HG03378 (cell line): ENCODE results near the gene TRABD2A.
A peak's percentile ranks its signal among the peaks of the same experiment; 100 is the strongest.
"Not testable (repeated sequence)": the region's sequence is repeated elsewhere in the genome, so short reads cannot be mapped to it uniquely, and the experiment has no call there.

ENCODE experiments used
- ATAC-seq: cut with Tn5 transposase; IDR thresholded peaks from one replicate; pipeline ENCODE4 v1.9.1; 2021; ENCODE audit warnings: mild to moderate bottlenecking, moderate library complexity; ENCODE audit not compliant: unreplicated experiment

The TRABD2A gene

GRCh38 chr2:84880645-84881521 is at the start of gene TRABD2A:
TSS of gene TRABD2A (minus strand) at chr2:84881084. CDS start at chr2:84881039, 45 bp downstream.
- no peak for ATAC-seq

DNA sequence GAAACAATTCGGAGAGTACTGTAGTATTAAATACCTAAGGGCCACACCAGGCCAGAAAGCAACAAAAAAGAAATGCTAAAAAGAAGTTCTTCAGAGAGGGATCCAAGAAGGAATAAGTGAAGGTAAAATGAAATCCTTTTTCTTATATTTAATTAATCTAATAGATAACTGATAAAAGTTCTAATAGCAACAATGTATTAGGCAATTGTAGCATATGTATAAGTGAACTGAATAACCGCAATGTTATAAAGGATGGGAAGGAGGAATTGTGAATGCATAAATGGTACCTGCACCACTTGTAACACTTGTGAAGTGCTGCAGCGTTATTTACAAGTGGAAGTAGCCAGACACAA is 46.4 kb upstream of the TRABD2A start:
- no peak for ATAC-seq

GRCh38 chr2:84925724-84926376 is 45.0 kb upstream of the TRABD2A start:
- ATAC-seq, result peak; percentile 85

- no peak for ATAC-seq
Observed at GRCh38 chr2:84925336-84925723, 44.4 kb upstream of the TRABD2A start.

DNA sequence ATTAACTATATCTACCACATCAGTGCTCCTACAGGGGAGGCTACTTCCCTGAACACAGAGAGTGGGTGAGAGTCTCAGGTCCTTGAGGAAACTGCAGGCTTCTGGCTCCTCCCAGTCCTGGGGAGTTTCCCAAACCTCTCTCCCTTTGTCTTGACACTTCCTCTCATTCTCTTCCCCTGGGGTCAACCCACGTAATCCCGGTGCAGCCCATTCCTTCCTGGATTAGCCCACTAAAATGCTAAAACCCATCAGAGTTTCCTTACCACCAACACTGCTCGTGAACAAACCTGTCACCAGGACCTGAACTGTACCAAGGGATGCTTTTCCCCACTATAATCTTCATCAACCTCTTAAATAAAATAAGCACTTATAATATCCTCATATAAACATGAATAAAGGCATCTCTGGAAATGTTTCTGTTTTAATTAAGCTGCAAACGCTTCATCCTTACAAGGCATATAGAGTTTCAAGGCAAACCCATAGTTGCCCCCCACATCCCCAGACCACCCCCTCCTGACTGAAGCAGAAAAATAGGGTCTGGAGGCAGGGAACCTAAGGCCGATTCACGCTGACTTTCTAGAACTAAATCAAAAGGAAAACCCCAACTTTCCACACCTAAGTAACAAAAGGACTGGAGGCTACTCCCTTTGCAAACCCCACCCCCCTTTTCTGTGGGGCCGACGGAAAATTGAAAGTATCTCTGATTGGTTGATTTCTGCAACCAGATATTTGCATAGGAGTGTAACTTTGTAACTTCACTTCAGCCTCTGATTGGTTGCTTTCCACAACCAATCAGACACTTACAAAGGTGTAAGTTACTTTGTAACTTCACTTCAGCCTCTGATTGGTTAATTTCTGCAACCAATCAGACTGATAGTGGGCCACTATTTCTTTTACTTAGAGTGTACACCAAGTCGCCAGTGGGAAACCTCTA is 43.6 kb upstream of the TRABD2A start:
- peak; percentile 33 for ATAC-seq

- ATAC-seq, result no peak
Observed at GRCh38 chr2:84923009-84923408, 42.1 kb upstream of the TRABD2A start.

DNA sequence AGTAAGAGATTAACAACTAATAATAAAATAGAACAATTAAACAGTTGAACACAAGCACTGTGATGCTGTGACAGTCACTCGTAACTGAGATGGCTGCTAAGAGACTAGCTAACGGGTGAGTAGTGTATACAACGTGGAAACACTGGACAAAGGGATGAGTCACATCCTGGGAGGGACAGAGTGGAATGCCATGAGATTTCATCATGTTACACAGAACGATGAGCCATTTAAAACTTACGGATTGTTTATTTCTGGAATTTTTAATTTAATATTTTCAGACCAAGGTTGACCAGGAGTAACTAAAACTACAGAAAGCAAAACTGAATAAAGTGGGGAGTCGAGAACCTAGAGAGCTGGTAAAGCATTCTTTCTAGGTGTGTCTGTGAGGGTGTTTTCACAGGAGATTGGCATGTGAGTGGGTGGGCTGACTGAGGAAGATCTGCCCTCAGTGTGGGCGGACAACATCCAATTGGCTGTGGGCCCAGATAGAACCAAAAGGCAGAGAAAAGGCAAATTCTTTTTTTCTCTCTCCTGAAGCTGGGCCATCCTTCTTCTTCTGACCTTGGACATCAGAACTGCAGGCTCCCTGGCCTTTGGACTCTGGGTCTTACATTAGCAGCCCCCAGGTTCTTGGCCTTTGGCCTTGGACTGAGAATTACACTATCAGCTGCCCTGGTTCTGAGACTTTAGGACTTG is 39.1 kb upstream of the TRABD2A start:
- ATAC-seq, result peak; percentile 52

DNA sequence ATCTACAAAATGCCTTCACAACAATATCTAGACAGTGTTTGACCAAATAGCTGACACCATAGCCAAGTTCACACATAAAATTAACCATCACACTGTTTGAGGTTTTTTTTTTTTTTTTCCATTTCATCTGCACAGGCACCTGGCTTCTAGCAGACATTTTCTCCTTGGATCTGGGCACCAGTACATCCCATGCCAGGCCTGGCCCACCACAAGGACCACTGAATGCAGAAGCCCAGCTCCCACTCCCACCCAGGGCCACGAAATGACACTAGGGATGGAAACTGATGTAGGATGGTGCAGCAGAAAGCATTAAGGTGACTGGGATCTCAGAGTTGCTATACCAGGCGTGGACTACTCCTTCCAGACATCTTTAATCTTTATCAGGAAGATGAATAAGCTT is 37.5 kb upstream of the TRABD2A start:
- ATAC-seq, result no peak

DNA sequence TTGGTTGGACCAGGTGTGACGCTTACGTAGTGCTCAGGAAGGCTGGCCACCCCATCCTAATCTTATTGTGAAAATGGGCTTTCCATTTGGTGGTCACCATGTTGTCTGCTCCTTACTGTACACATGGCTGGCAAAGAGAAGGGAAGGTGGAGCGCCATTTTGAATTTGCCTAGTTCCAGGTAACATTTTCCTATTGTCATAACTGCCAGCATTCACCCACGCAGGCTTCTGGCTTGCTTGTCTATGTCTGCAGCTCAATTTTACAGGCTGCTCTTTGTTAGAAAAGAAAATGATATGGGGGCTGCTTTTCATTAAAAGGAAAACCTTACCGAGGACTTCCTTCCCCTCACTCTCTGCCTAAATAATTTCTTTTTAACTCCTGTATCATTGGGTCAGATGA is 36.9 kb upstream of the TRABD2A start:
- not testable (repeated sequence) for ATAC-seq

- ATAC-seq, result not testable (repeated sequence)
Observed at GRCh38 chr2:84915675-84916074, 34.8 kb upstream of the TRABD2A start.

GRCh38 chr2:84914334-84914733 is 33.5 kb upstream of the TRABD2A start:
- ATAC-seq, result no peak

GRCh38 chr2:84912984-84913383 is 32.1 kb upstream of the TRABD2A start:
- no peak for ATAC-seq

- no peak for ATAC-seq
Observed at GRCh38 chr2:84911135-84911678, 30.3 kb upstream of the TRABD2A start.

GRCh38 chr2:84908948-84909713 is 28.2 kb upstream of the TRABD2A start:
- no peak for ATAC-seq

DNA sequence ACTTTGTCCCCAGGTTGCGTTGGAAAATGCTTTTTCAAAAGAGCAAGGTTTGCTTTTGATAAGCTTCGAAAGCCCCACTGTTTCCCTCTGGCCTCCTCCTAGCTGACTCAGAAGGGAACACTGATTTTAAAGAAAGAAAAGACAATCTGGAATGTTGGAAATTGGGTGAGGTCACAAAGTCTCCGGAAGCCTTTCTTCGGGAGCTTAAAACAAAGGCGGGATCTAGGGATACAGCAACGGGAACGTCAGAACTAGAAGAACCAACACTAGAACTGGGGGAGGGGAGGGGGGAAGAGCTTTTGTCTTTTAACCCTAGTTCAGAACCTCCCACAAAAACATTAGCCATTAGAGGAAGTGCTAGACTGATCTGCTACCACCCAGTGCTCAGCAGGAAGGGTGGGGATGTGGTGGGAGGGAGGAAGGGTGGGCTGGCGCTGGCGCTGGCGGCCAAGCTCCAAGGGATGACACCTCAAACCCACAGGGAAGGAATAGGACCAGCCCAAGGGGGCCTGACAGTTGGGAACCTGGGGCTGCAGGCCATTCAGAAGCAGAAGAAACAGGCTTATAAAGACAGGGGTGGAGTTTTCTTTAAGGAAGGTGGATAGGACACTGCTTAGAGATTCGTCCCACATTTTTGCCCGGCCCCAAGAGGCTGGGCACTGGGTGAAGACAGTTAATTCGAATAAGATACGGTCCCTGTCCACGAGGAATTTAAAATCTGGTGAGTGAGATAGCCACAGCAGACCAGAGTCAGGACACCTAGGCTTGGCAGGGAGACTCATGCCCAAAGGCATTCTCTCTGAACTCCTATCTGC is 26.2 kb upstream of the TRABD2A start:
- ATAC-seq, result peak; percentile 44

DNA sequence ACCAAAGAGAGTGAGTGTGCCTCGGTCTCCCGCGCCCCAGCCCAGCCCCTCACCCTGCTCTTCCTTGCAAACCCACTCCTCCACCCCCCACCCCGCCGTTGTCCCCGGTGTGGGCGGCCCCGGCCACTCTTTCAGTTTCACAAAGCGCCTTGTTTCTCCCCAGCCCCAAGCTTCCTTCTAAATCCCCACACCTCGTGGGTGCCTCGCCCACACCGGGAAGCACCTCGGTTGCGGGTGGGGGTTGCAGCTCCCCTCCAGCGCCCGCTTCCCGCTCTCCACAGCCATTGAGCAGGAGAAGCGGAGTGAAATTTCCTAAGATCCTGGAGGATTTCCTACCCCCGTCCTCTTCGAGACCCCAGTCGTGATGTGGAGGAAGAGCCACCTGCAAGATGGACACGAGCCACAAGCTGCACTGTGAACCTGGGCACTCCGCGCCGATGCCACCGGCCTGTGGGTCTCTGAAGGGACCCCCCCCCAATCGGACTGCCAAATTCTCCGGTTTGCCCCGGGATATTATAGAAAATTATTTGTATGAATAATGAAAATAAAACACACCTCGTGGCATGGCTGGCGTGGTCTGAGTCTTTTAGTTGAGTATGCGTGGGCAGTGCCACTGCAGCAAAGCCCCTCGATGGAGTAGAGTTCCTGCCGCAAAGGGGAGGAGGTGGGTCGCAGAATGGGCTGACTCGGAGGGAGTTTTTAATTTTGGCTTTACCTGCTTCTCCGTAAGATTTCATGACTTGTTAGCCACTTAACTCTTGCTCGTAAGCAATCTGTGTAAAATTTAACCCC is 25.4 kb upstream of the TRABD2A start:
- ATAC-seq, result peak; percentile 24

DNA sequence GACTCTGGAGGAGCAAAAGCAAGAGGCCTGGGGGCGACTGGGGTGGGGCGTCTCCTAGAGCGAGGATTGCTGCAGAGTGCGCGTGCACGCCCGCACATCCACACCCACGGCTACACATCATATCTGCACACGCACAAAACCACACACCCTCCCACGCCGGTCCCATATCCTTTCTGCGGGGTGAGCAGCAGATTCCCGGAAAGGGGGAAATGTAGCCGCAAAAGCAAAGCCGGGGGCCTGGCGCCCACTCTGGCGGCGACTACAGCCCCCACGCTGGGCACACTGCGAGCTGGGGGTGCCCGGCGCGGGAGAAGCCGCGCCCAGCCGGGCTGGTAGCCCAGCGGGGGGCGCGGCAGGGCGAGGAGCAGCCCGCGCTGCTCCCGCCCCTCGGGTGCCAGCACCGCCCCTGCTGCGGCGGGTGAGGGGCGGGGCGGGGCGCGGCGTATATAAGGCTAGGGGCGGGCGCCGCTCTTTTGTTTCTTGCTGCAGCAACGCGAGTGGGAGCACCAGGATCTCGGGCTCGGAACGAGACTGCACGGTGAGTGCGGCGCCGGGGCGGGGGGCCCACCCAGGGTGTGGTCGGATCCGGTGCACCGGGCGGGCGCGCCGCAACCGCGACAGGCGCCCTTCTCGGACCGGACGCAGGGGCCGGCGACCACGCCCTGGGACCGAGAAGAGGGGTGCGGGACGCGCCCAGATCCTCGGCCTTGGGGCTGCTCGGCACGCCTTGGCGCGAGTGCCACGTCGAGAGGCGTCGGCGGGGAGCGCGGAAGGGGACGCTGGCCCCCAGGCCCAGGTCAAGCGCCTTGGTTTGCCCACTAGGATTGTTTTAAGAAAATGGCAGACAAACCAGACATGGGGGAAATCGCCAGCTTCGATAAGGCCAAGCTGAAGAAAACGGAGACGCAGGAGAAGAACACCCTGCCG is 24.6 kb upstream of the TRABD2A start, which contains the start of gene TMSB10:
Gene TMSB10 (plus strand): TSS at position 476 of the 927 bp plus-strand sequence.
- ATAC-seq, result peak; percentile 60
